K562 (cell line): ENCODE results near the gene HEPACAM. TPM values are rescaled to one million over a fixed set of nuclear protein-coding genes. Genes with fewer than 3 reads are reported as not detected.

Experiments used
- ATAC-seq: fragments of 200-7000 bp; cut with Tn5 transposase; 3 replicates; pipeline ENCODE4 v1.9.1; 2020; ENCODE audit warnings: moderate library complexity
- BruUV-seq: library from RNA; stranded (reverse); fragments of 400-500 nt; replicated peaks from 2 replicates; lab custom pipeline; 2021; lab: Mats Ljungman, UMichigan
- CTCF ChIA-PET: fragments of 300-600 bp; formaldehyde crosslinking; extraction: SDS; loops from one replicate; lab custom pipeline; 2021; ENCODE audit warnings: low intra/inter-chr PET ratio; lab: Yijun Ruan, JAX
- POLR2A ChIA-PET: fragments of 300-600, 350-650 bp; sonication (Branson Sonifier 250); formaldehyde crosslinking; extraction: SDS; loops from one replicate; lab custom pipeline; 2021; ENCODE audit warnings: antibody characterized with exemption, inconsistent platforms; lab: Yijun Ruan, JAX
- DNase-seq, 4 experiments: peaks; one replicate each; pipeline versions ENCODE4 v3.0.0 to v3.0.0-alpha.2; 2011 to 2018; ENCODE audit warnings: low spot score in 3 of 4, mixed read lengths in 3 of 4; ENCODE audit errors: extremely low read depth in 1 of 4
- FAIRE-seq: peaks from 2 replicates; lab custom pipeline; 2011; peaks lifted over from hg19 to GRCh38; lab: Jason Lieb, UNC
- H2AFZ ChIP-seq: 2 replicates; pipeline ENCODE4 v1.6.0; 2011; ENCODE audit warnings: low read depth, low read length, control low read depth, inconsistent platforms
- H3K27ac ChIP-seq: fragments of 200-600 bp; 3 replicates; pipeline ENCODE4 v1.8.0; 2011; ENCODE audit warnings: low read depth, mild to moderate bottlenecking, control low read depth, inconsistent platforms, low read length, moderate library complexity, mixed read lengths; ENCODE audit errors: extremely low read depth
- H3K27me3 ChIP-seq, 2 experiments: fragments of 300-600 bp in 1 of 2; 2 replicates in 1 of 2; 3 replicates in 1 of 2; pipeline versions ENCODE4 v1.6.0 to v1.8.0; 2011; ENCODE audit warnings: inconsistent platforms in 2 of 2, low read length in 2 of 2, mild to moderate bottlenecking in 1 of 2, mixed read lengths in 1 of 2, moderate library complexity in 1 of 2; ENCODE audit not compliant: control insufficient read depth in 2 of 2, insufficient read depth in 2 of 2
- H3K36me3 ChIP-seq: fragments of 300-600 bp; 3 replicates; pipeline ENCODE4 v1.8.0; 2011; ENCODE audit warnings: mild to moderate bottlenecking, low read length, inconsistent platforms; ENCODE audit not compliant: control insufficient read depth, insufficient read depth
- H3K4me1 ChIP-seq, 2 experiments: fragments of 200-600 bp in 1 of 2; replicated peaks in 1 of 2; 2 replicates in 1 of 2; 3 replicates in 1 of 2; pipeline versions ENCODE4 v1.5.1 to v1.8.0; 2011; ENCODE audit warnings: inconsistent platforms in 2 of 2, low read length in 2 of 2, mild to moderate bottlenecking in 1 of 2, mixed read lengths in 1 of 2, moderate library complexity in 1 of 2; ENCODE audit not compliant: control insufficient read depth in 2 of 2, insufficient read depth in 2 of 2
- H3K4me2 ChIP-seq: 2 replicates; pipeline ENCODE4 v1.6.1; 2011; ENCODE audit warnings: low read length, control low read depth, inconsistent platforms, mixed read lengths; ENCODE audit not compliant: insufficient read depth
- H3K4me3 ChIP-seq: fragments of 200-600 bp; sonication (generic), shearing (Covaris generic); 2 replicates; pipeline ENCODE4 v1.5.1; 2016; ENCODE audit warnings: control low read depth, inconsistent platforms
- H3K79me2 ChIP-seq: fragments of 200-600 bp; 3 replicates; pipeline ENCODE4 v1.8.0; 2011; ENCODE audit warnings: low read length, inconsistent platforms; ENCODE audit not compliant: control insufficient read depth, insufficient read depth
- H3K9ac ChIP-seq, 2 experiments: 2 replicates each; pipeline versions ENCODE4 v1.6.0 to v1.6.1; 2011; ENCODE audit warnings: low read depth in 2 of 2, low read length in 2 of 2, control low read depth in 1 of 2, inconsistent platforms in 1 of 2, mild to moderate bottlenecking in 1 of 2, mixed read lengths in 1 of 2; ENCODE audit not compliant: insufficient read depth in 1 of 2
- H3K9me1 ChIP-seq: one replicate; pipeline ENCODE4 v1.6.0; 2011; ENCODE audit warnings: inconsistent platforms, mild to moderate bottlenecking, low read length, moderate library complexity; ENCODE audit not compliant: control insufficient read depth, insufficient read depth
- H3K9me3 ChIP-seq: replicated peaks from 2 replicates; pipeline ENCODE4 v1.5.1; 2011; ENCODE audit warnings: low read depth, low read length, inconsistent platforms; ENCODE audit not compliant: control insufficient read depth, insufficient read depth
- H4K20me1 ChIP-seq: replicated peaks from 2 replicates; pipeline ENCODE4 v1.6.1; 2011; ENCODE audit warnings: low read length, inconsistent platforms, mixed read lengths; ENCODE audit not compliant: control insufficient read depth, insufficient read depth
- E2F3 ChIP-seq: fragments of 250-450 bp; sonication (Bioruptor Pico); IDR thresholded peaks from 2 replicates; pipeline ENCODE4 v1.4.0; 2020; ENCODE audit warnings: mild to moderate bottlenecking
- EZH2 ChIP-seq: IDR thresholded peaks from 2 replicates; pipeline ENCODE4 v1.6.1; 2012; ENCODE audit warnings: low read depth, mild to moderate bottlenecking, inconsistent platforms, low read length, borderline replicate concordance
- FOXM1 ChIP-seq, 2 experiments: fragments of 450-650 bp in 1 of 2; sonication (generic) in 1 of 2; formaldehyde crosslinking in 1 of 2; IDR thresholded peaks; 2 replicates each; pipeline versions ENCODE4 v1.6.1 to v1.9.0; 2017 to 2022; ENCODE audit warnings: low read depth in 2 of 2, mild to moderate bottlenecking in 2 of 2, missing genetic modification reagents in 1 of 2, moderate library complexity in 1 of 2
- HDAC8 ChIP-seq: fragments of 450-650 bp; IDR thresholded peaks from 2 replicates; pipeline ENCODE4 v1.6.1; 2016; ENCODE audit warnings: mild to moderate bottlenecking, missing genetic modification characterization, moderate library complexity, missing compliant biosample characterization
- KAT2B ChIP-seq: IDR thresholded peaks from one replicate; pipeline ENCODE4 v1.6.1; 2012; ENCODE audit warnings: low read depth, mild to moderate bottlenecking, control low read depth, inconsistent platforms, low read length, moderate library complexity
- TARDBP ChIP-seq: fragments of 450-650 bp; IDR thresholded peaks from 2 replicates; pipeline ENCODE4 v1.6.1; 2016
- ZNF134 ChIP-seq: fragments of 250-450 bp; sonication (Bioruptor Pico); conservative IDR thresholded peaks from 2 replicates; pipeline ENCODE4 v1.4.0; 2020
- ZNF24 ChIP-seq: fragments of 450-650 bp; IDR thresholded peaks from 2 replicates; pipeline ENCODE4 v1.6.1; 2016
- WGBS: fragments of 100-300 bp; shearing (Covaris generic); methylation state at CpG from one replicate; pipeline ENCODE4 v1.1.6; 2016; ENCODE audit warnings: low coverage, mixed read lengths; ENCODE audit not compliant: insufficient coverage; ENCODE audit errors: missing lambda C conversion rate; 5-methylcytosine and 5-hydroxymethylcytosine counted together
- in situ Hi-C: fragments of 300-500 bp; cut with MboI; formaldehyde crosslinking; loops from 4 replicates; pipeline ENCODE4 v1.15.0; 2018; ENCODE audit warnings: inconsistent platforms, mixed read lengths
- intact Hi-C: fragments of 100-400 bp; cut with micrococcal nuclease; formaldehyde crosslinking; loops from 2 replicates; pipeline ENCODE4 v1.14.2; 2022
- polyA plus RNA-seq, 8 experiments: library from polyadenylated mRNA; depleted of rRNA in 4 of 8; stranded (reverse) in 5 of 8; unstranded in 3 of 8; fragments of >200 nt; fragmentation: Nextera tagmentation in 2 of 8; fragmentation: Illumina TruSeq in 1 of 8; extraction: Ambion mirVana in 2 of 8; extraction: Trizol in 1 of 8; gene quantifications; 2 replicates each; pipeline versions ENCODE4 v1.2.1 to v1.2.3, GENCODE V29; 2011 to 2014; ENCODE audit warnings: inconsistent platforms in 1 of 8, missing spikeins in 1 of 8
- total RNA-seq, 7 experiments: library from RNA; depleted of rRNA in 6 of 7; stranded (reverse); fragments of >200 nt in 6 of 7; fragmentation: Illumina TruSeq in 2 of 7; extraction: Trizol in 2 of 7; gene quantifications; 2 replicates each; pipeline versions ENCODE4 v1.2.1 to v1.2.3, GENCODE V29; 2011 to 2021; ENCODE audit warnings: low replicate concordance in 1 of 7
- TF ChIP-seq, protein P1 (sequence below): fragments of 250-450 bp; sonication (Bioruptor Pico); IDR thresholded peaks from 2 replicates; pipeline ENCODE4 v1.9.0; 2021; ENCODE audit warnings: mild to moderate bottlenecking, inconsistent platforms
- TF ChIP-seq, protein P2 (sequence below): sonication (generic); formaldehyde crosslinking; IDR thresholded peaks from 2 replicates; pipeline ENCODE4 v1.8.1; 2023; ENCODE audit warnings: mild to moderate bottlenecking, missing genetic modification reagents
- TF ChIP-seq, protein P3 (sequence below): fragments of 250-450 bp; sonication (Bioruptor Pico); IDR thresholded peaks from 2 replicates; pipeline ENCODE4 v1.5.1; 2021; ENCODE audit warnings: mild to moderate bottlenecking

The HEPACAM gene
- total and polyA plus RNA-seq, 9 of the 15 experiments (the other 6 are each of a cell fraction or from before 2014, with no cell fraction given) = not detected

DNA sequence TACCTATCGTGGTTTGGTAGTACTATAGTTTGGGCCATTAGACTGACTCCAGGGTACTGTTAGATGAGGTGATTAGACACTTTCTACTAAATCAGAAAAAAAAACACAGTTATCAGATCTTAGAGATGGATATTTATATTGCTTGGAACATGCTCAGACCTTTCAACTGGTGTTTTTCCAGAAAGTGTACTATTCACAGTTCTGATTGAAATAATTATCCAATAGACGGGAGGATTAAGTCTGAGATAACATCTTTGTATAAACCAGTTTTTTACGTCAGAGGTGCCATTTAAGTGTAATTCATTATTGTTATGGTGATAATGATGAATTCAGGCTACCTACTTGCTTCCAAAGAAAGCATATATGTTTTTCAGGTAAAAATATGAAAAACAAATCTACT lies 40.7 kb upstream of the HEPACAM start:
- no peaks in the 10 kb centered on the region for H3K27me3 ChIP-seq
- intact Hi-C loops = no loop called here
- H3K4me2 ChIP-seq = no peak overlapping the region
- no peaks in the 10 kb centered on the region for H3K79me2 ChIP-seq
- CTCF ChIA-PET = no interaction called here
- DNase-seq = no peak
- in situ Hi-C loops = no loop called here
- H3K9me1 ChIP-seq = no peaks in the 10 kb centered on the region
- no peaks in the 10 kb centered on the region for H4K20me1 ChIP-seq
- no TSS peak for BruUV-seq
- H2AFZ ChIP-seq = no peak overlapping the region
- no peak overlapping the region for H3K27ac ChIP-seq
- H3K9ac ChIP-seq = no peak overlapping the region
- H3K4me3 ChIP-seq = no peak overlapping the region
- H3K36me3 ChIP-seq = no peaks in the 10 kb centered on the region
- TF ChIP-seq EZH2 (no peak), HDAC8 (no peak), KAT2B (no peak), ZNF24 (no peak), E2F3 (CRISPR knock-in tag) (no peak), ZNF134 (CRISPR knock-in tag) (no peak), TARDBP (no peak), FOXM1 (IDR thresholded peaks at IDR 0.05; ENCODE audit: low read depth) (no peak), FOXM1 (CRISPR knock-in tag; IDR thresholded peaks at IDR 0.05; ENCODE audit: low read depth) (no peak)
- TF ChIP-seq, protein P1, sequence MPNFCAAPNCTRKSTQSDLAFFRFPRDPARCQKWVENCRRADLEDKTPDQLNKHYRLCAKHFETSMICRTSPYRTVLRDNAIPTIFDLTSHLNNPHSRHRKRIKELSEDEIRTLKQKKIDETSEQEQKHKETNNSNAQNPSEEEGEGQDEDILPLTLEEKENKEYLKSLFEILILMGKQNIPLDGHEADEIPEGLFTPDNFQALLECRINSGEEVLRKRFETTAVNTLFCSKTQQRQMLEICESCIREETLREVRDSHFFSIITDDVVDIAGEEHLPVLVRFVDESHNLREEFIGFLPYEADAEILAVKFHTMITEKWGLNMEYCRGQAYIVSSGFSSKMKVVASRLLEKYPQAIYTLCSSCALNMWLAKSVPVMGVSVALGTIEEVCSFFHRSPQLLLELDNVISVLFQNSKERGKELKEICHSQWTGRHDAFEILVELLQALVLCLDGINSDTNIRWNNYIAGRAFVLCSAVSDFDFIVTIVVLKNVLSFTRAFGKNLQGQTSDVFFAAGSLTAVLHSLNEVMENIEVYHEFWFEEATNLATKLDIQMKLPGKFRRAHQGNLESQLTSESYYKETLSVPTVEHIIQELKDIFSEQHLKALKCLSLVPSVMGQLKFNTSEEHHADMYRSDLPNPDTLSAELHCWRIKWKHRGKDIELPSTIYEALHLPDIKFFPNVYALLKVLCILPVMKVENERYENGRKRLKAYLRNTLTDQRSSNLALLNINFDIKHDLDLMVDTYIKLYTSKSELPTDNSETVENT (CRISPR knock-in tag) = no peak
- TF ChIP-seq, protein P2, sequence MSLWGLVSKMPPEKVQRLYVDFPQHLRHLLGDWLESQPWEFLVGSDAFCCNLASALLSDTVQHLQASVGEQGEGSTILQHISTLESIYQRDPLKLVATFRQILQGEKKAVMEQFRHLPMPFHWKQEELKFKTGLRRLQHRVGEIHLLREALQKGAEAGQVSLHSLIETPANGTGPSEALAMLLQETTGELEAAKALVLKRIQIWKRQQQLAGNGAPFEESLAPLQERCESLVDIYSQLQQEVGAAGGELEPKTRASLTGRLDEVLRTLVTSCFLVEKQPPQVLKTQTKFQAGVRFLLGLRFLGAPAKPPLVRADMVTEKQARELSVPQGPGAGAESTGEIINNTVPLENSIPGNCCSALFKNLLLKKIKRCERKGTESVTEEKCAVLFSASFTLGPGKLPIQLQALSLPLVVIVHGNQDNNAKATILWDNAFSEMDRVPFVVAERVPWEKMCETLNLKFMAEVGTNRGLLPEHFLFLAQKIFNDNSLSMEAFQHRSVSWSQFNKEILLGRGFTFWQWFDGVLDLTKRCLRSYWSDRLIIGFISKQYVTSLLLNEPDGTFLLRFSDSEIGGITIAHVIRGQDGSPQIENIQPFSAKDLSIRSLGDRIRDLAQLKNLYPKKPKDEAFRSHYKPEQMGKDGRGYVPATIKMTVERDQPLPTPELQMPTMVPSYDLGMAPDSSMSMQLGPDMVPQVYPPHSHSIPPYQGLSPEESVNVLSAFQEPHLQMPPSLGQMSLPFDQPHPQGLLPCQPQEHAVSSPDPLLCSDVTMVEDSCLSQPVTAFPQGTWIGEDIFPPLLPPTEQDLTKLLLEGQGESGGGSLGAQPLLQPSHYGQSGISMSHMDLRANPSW (CRISPR knock-in tag) = no peak
- TF ChIP-seq, protein P3, sequence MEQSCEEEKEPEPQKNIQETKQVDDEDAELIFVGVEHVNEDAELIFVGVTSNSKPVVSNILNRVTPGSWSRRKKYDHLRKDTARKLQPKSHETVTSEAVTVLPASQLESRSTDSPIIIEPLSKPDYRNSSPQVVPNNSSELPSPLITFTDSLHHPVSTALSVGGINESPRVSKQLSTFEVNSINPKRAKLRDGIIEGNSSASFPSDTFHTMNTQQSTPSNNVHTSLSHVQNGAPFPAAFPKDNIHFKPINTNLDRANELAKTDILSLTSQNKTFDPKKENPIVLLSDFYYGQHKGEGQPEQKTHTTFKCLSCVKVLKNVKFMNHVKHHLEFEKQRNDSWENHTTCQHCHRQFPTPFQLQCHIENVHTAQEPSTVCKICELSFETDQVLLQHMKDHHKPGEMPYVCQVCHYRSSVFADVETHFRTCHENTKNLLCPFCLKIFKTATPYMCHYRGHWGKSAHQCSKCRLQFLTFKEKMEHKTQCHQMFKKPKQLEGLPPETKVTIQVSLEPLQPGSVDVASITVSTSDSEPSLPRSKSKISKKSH (CRISPR knock-in tag) = no peak
- no peak for FAIRE-seq
- no peaks in the 10 kb centered on the region for H3K9me3 ChIP-seq
- 69% methylated on average over 3 of the region's 3 CpGs for WGBS
- H3K4me1 ChIP-seq = no peaks in the 10 kb centered on the region
- ATAC-seq = no peak
- POLR2A ChIA-PET = no interaction called here
